ENCODE data around the gene DDX41. TPM values are rescaled to one million over a fixed set of nuclear protein-coding genes. Genes with fewer than 3 reads are reported as not detected.
A peak's percentile ranks its signal among the peaks of the same experiment; 100 is the strongest.

The DDX41 gene
- total RNA-seq, 2 donors from 2014 or later = 40.9 to 45.5 TPM

GRCh38 chr5:177497292-177498012 is 19.3 kb downstream of the DDX41 start, which contains the start of gene PDLIM7:
Gene PDLIM7 (minus strand): TSS chr5:177497604. CDS start chr5:177496512, 1,092 bp downstream.
- Histone ChIP-seq H3K9me3 (no peaks in the 10 kb centered on the region), H3K36me3 (peaks cover 14% of the 10 kb centered on the region), H3K4me3 (peak within 1 kb of the TSS; percentile 88 to 93), H3K4me1 (peaks cover 0 to 61% of the 10 kb centered on the region in 2 donors), H3K27me3 (no peaks in the 10 kb centered on the region), H3K27ac (peak within 1 kb of the TSS; percentile 95 to 97)
- peak; percentile 97 for DNase-seq (ENCODE audit: low spot score)
- peak in 1 of 2 donors; percentile 30 for TF ChIP-seq CTCF (IDR thresholded peaks at IDR 0.05)

DNA sequence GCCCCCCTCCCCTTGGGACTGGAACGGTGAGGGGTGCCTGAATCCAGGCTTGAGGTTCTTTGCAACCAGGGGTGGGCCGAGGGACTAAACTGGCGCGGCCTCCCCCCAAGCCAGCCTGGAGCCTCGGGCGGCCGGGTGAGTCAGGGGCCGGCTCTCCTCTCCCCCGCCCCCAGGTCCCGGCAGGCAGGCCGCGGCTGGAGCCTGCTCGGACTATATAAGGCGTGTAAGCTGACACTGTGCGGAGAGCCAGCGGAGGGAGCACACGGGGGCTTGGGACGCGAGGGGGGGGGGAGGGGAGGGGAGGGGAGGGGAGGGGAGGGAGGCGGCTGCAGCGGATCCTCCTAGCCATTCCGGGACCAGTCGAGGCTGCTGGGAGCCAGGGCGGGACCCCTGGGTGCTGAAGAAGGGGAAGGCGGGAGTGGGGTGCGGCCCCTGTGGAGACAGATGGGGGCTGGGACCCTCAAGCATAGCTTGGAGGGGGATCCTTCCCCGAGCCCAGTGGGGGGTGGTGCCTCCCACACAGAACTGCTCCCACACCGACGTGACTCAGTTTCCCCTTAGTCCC is 20.0 kb downstream of the DDX41 start:
- Histone ChIP-seq H3K4me1 (peaks cover 0 to 67% of the 10 kb centered on the region in 2 donors), H3K27ac (peak overlapping the region; percentile 95 to 97), H3K36me3 (peaks cover 20% of the 10 kb centered on the region), H3K9me3 (no peaks in the 10 kb centered on the region), H3K4me3 (peak overlapping the region; percentile 88 to 93), H3K27me3 (no peaks in the 10 kb centered on the region)
- TF ChIP-seq CTCF (IDR thresholded peaks at IDR 0.05) = no peak
- peak; percentile 84 for DNase-seq (ENCODE audit: low spot score)

DNA sequence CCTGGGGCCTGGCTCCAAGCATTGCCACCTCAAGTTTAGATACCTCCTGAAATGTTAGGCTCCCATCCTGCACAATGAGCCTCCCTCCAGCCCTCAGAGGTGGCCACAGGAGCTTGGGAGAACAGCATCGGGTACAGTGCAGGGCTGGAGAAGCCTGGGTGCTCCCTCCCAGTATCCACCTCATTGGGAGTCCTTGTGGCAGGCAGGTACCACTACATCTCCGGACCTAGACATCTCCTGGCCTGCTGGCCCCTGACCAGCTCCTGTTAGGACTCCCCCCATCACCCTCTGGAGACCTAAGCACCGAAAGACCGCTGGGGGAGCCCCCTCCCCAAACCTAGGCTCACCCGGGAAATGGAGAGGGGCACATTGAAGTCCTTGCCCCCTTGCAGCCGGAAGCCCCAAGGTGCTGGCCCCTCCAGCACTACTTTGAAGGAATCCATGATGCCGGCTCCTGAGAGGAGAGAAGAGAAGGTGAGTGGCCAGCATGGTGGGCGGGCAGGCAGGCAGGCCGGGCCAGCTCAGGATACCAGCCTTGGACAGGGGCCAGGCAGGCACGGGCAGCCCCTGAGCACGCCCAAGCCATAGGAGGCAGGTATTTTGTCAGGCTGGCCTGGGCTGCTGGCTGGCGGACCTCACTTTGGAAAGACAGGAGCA is 20.6 kb downstream of the DDX41 start:
- Histone ChIP-seq H3K36me3 (peaks cover 26% of the 10 kb centered on the region), H3K27me3 (no peaks in the 10 kb centered on the region), H3K4me1 (peaks cover 0 to 71% of the 10 kb centered on the region in 2 donors), H3K9me3 (no peaks in the 10 kb centered on the region), H3K27ac (peak overlapping the region; percentile 95 to 97), H3K4me3 (peak overlapping the region; percentile 88 to 93)
- no peak for DNase-seq (ENCODE audit: low spot score)
- TF ChIP-seq CTCF (IDR thresholded peaks at IDR 0.05) = no peak

GRCh38 chr5:177495243-177496060 is 21.3 kb downstream of the DDX41 start:
- H3K27me3 ChIP-seq = no peaks in the 10 kb centered on the region
- peak overlapping the region; percentile 88 to 93 for H3K4me3 ChIP-seq
- DNase-seq (ENCODE audit: low spot score) = peak; percentile 86
- peaks cover 34% of the 10 kb centered on the region for H3K36me3 ChIP-seq
- peaks cover 0 to 71% of the 10 kb centered on the region in 2 donors for H3K4me1 ChIP-seq
- TF ChIP-seq CTCF (IDR thresholded peaks at IDR 0.05) = no peak
- no peaks in the 10 kb centered on the region for H3K9me3 ChIP-seq
- H3K27ac ChIP-seq = peak overlapping the region; percentile 95 to 97

Data from right atrium auricular region (tissue), 2 donors.